GM19351 (cell line): ENCODE measurements around the gene MESP2.
"Not testable (repeated sequence)": the region's sequence is repeated elsewhere in the genome, so short reads cannot be mapped to it uniquely, and the experiment has no call there.

Experiments
- ATAC-seq: cut with Tn5 transposase; IDR thresholded peaks from one replicate; pipeline ENCODE4 v1.9.1; 2021; ENCODE audit warnings: mild to moderate bottlenecking, moderate library complexity; ENCODE audit not compliant: unreplicated experiment

The MESP2 gene

DNA sequence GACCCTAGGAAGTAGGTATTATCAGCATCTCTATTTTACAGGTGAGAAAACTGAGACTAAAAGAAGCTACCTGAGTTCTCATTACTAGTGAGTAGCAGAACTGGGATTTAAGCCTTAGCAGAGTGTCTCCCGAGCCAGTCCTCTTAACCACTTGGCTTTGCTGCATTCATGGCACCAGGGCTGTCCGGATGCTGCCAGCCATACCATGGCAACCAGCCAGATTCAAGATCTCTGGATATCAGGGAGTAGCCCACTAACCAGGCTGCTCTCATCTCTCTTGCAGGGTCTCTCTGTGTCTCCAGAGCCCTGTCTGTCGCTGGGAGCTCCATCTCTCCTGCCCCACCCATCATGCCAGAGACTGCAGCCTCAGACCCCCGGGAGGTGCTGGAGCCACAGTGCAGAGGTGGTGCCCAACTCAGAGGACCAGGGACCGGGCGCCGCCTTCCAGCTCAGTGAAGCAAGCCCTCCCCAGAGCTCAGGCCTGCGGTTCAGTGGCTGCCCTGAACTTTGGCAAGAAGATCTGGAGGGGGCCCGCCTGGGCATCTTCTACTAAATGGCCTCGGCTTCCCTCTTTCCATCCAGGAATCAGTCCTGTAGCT, 1.7 kb downstream of the MESP2 start:
- no peak for ATAC-seq

DNA sequence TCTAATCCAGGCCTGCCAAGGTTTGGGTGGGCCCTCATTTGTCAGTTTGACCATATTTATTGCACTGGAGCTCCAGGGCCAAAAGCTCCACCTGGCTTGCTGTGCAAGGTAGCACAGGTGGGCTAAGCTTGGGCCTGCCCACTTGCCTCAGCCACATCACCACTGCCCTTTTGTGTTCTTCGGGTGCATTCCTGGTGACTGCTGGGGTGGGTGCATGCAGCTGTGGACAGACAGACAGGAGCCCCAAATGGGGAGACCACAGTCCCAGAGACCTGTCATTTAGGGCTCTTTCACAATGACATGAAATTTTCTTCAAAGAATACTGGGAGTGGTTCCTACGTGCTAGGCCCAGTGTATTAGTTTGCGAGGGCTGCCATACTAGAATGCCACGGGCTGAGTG, 2.7 kb downstream of the MESP2 start:
- no peak for ATAC-seq

DNA sequence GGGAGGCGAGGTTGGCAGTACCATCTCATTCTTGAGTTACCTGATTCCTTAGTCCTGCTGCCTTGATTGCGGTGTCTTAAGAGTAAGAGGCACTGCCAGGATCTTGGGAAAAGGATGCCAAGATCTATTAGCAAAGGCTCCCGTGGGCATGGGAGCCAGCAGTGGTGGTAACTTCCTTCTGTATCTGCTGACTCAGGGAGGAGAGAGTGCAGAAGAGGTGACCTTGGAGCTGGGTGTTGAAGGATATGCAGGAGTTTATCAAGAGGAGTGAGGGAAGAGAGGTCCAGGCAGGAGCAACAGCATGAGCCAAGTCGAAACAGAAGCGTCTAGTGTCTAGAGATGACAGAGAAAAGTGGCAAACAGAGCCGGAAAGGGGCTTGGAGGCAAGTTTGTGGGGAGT, 4.5 kb downstream of the MESP2 start:
- ATAC-seq, result no peak

DNA sequence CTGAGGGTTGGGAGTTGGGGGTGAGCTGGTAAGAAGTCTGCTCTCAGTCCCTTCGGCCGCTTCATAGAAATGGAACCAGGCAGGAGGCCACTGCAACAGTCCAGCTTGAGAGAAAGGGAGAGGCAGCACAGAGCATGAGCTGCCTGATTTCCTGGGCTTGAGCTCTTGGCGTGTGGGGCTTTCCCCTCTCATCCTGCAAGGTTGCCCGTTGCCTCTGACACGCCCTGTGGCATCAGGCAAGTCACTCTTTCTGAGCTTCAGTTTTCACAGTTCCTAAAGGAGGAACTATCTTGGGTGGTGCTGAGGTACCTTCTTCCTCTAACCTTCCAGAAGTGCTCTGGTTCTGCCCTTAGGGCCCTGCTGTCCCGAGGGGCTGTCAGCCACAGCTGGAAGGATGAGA, 4.9 kb downstream of the MESP2 start:
- no peak for ATAC-seq

DNA sequence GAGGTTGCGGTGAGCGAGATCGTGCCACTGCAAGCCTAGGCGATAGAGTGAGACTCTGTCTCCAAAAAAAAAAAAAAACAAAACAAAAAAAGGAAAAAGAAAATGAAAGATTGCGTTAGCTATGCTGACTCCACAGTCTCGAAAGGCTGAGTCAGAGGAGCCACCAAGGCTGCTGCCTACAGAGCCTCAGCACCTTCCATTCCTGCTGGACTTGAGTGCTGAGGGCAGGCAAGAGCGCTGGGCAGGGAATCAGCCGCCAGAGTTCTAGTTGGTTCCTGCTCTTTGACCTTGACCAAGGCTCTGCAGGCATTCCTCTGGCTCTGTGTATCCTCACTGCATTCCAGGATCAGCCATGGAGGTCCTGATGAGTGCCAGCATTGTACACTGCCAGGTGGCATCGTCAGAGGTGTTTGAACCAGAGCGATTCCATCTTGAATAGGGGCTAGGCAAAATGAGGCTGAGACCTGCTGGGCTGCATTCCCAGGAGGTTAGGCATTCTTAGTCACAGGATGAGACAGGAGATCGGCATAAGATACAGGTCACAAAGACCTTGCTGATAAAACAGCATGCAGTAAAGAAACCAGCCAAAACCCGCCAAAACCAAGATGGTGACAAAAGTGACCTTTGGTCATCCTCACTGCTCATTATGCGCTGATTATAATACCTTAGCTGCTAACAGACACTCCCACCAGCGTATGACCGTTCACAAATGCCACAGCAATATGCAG, 5.9 kb downstream of the MESP2 start:
- no peak for ATAC-seq

DNA sequence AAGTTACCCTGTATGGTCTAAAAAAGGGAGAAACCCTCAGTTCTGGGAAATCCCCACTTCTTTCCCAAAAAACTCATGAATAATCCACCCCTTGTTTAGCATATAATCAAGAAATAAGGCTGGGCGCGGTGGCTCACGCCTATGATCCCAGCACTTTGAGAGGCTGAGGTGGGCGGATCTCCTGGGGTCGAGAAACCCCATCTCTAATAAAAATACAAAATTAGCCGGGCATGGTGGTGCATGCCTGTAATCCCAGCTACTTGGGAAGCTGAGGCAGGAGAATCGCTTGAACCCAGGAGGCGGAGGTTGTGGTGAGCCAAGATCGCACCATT, 6.5 kb downstream of the MESP2 start:
- ATAC-seq, result not testable (repeated sequence)

DNA sequence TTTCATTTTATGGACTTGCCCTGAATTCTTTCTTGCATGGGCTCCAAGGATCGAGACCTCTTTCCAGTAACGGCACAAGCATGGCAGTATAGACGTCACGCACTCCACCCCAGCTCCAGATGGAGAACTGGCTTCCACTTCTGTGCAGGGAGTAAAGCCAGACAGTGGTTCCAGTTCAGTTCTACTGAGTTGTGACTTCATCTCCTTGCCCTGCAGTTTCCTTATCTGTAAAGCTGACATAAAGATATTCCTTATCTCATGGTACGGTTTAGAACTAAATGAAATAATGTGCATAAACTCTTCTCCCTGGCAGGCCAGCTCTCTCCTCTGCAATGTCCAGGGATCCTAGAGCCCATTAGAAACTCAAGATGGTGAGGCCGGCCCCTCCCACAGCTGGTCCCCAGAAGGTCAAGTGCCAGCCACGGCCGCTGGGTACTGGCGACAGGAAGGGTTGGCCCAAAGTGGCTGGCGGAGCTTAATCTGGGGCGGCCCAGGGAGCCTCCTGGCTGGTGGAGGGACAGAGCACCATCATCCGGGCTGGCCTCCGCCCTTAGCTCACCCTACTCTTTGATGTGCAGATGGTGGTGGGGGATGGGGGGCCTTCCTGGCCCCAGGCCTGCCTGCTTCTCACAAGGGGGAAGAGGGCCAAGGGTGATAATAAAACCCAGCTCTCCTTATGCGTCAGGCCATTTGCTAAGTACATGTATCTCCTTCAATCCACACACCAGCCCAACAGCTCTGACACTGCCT, 7.2 kb downstream of the MESP2 start:
- ATAC-seq, result no peak

DNA sequence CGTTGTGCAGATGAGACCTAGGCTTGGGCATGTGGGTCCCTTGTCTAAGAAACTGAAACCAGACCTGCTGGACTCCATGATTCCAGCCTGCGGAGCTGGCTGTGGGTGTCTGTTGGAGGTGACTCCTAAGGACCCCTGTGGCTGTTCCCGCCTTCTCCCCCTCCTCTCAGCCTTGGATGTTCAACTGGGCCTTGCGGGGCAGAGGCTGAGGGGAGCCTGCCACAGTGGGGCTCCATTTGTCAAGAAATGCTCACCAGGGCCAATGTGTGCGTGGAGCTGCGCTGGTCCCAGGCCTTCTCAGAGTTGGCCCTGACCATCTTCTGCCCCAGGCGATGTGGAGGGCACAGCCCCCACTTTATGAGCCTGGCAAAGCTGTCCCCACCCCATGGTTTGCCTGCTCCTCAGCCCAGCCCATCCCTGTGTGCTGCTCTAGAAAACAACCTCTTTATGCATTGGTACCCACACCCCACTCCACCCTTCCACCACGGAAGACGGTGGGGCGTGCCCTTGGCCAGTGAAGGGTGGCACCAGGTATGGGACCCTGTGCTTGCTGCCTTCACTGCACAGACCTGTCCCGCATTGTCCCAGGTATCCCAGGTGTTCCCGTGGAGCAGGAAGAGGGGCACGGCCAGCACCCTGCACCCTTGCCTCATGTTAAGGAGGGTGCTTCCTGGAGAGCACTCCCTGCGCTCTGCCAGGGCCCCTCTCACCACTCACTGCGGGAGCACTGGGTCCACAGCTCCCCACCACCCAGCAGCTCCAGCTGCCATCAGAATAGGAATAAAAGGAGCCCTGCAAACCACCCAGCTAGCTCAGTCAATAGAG, 7.9 kb downstream of the MESP2 start:
- ATAC-seq, result no peak

DNA sequence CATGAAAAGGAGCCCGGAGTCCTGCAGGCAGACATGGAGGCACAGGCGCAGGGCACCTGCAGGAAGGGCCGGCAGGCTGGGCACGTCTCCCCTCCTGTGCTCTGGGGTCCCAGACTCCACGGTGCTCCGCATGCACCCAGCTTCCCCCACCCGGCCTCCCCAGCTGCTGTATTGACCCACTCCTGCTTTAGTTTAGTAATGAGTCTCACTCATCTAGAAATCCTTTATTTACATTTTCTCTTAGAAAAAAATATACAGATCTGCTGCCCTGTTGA, 8.5 kb downstream of the MESP2 start:
- ATAC-seq, result no peak

DNA sequence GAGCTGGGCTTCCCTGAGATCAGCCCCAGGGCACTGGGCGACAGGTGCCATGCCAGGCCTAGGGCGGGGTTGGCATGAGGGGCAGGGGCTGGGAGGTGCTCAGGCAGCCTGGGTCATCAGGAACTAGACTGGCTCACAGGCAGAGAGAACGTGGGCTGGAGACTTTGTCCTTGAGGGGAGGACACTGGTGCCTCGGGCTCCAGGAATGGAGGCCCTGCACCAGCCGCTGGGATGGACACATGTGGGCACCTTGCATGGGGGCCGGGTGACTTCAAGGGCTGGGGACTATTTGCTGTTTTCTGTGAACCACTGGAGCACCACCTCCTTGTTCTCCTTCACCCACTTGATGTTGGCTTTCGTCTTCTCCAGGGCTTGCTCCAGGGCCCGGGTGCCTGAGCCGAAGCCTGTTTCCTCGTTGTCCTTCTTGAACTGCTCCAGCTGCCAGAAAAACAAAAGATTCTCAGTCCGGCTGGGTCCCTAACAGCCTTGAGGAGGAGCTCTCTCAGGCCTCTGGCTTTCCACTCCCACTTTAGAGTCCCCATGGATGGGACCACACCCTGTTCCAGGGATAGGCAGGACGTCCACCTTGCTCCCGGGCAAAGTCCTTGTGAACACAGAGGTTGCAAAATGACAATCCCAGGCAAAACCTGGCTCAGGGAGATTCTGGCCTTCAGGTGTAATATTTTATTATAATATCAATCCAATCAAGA, 9.1 kb downstream of the MESP2 start:
- ATAC-seq, result no peak

DNA sequence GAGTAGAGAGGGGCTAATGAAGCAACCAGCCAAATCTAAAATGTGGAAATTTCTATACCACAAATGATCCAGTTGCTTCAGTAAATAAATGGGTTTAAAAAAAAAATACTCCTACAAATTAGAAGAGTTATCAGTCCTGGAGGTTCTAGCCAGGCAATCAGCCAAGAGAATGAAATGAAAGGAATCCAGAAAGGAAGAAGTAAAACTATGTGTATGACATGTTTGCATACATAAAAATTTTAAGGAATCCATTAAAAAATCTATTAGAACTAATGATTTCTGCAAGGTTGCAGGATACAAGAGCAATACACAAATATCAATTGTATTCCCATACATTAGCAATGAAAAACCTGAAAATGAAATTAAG, 9.6 kb downstream of the MESP2 start:
- no peak for ATAC-seq

DNA sequence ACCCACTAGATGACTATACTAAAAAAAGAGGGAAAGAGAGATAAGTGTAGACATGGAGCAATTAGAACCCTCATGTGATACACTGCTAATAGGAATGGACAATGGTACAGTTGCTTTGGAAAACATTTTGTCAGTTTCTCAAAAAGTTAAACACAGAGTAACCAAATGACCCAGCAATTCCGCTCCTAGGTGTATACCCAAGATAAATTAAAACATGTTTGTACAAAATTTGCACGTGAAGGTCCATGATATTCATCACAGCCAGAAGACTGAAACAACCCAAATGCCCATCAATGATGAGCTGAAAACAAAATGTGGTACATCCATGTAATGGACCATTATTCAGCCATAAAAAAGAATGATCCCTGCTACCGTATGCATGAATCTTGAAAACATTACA, 11.8 kb downstream of the MESP2 start:
- no peak for ATAC-seq

DNA sequence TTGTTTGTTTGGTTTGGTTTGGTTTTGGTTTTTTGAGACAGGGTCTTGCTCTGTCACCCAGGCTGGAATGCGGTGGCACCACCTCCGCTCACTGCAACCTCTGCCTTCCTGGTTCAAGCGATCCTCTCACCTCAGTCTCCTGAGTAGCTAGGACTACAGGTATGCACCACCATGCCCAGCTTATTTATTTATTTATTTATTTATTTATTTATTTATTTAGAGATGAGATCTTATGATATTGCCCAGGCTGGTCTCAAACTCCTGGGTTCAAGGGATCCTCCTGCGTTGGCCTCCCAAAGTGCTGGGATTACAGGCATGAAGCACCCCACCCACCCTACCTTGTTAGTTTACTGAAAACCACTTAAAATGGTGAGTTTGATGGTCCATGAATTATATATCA, 12.5 kb downstream of the MESP2 start:
- not testable (repeated sequence) for ATAC-seq

DNA sequence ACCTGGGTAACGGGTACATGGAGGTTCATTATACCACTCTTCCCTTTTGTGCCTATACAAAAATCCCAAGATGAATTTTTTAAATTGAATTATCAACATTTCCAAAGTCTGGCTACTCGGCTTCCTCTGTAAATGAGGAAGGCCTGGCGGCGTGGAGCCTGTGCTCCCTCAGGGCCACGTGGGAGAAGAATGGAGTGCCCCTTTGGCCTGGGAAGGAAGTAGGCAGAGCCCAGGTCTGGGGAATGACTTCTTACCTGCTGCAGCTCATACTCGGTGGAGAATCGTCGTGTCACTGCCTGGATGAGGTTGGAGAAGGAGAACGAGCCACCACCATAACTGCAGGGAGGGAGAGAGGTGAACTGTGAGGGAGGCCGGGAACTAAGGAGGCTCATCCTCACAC, 14.1 kb downstream of the MESP2 start:
- no peak for ATAC-seq

DNA sequence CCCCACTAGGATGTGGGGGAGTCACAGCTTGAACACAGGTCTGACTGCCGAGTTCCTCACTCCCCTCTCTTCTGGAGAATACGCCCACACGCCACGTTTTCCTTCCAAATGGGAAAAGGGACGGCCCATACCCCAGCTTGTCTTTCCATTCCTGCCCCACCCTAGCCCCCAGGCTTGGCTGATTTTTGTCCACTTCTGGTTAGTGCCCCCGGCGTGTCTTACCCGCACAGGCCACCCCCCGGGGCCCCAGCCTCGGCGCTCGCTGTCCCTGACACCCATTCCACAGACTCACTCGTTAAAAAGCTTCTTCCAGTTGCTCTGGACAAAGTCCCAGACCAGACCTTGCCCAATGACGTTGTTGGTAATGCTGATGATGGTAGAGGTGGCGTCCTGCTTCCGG, 14.5 kb downstream of the MESP2 start:
- ATAC-seq, result no peak

DNA sequence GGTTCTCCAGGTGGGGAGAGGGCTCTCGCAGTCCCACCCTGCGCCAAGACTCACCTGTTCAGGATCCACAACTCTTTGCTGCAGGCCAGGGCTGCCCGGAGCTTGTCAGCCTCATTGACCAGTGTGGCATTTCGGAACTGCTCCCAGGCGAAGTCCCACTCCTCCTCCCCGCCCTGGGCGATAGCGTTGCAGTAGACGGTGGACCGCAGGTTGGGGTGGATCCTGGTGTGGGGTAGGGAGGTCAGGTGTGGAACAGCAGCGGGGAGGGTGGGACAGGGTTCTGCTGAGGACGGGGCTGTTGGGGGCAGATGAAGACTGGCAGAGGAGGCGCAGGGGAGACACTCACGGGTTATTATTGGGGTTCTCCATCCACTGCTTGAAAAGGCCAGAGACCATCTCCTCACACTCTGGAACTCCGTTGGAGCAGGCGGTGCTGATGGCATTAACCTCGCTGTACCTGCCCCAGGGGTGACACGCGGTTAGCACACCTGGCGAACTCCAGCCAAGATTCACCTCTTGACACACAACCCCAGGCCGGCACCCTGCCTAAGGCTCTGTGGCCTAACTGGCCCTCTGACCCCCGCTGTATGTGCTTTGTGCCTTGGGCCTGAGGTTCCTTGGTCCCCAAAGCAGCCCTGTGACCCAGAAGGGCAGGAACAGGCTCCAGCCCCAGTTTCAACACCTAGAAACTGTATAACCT, 16.1 kb downstream of the MESP2 start:
- no peak for ATAC-seq

DNA sequence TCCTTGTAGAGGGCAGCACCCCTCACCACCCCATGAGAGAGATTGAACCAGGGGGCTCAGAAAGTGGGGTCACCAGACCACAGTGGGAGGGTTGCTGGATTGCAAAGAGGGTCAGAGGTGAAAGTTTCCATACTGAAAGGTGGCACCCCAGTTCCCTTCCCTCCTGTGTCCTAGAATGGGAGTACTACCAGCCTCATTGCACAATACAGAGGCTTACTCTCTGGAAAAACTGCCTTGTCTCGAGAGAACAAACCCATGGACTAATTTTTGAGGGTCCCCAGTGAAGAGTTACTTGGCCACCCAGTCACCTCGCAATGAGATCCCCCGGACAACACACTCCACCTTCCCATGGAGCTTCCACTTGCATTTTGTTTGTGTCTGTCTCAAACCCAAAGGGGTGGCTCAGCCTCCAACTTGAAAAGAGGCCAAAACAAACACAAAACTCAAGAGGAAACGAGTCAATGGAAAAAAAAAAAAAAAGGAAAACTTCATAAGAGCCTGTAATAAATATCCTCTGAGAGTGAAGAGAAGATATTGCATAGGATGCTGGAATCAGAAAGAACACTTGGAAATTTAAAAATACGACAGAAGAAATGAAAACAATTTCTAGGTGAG, 18.6 kb downstream of the MESP2 start:
- ATAC-seq, result no peak

DNA sequence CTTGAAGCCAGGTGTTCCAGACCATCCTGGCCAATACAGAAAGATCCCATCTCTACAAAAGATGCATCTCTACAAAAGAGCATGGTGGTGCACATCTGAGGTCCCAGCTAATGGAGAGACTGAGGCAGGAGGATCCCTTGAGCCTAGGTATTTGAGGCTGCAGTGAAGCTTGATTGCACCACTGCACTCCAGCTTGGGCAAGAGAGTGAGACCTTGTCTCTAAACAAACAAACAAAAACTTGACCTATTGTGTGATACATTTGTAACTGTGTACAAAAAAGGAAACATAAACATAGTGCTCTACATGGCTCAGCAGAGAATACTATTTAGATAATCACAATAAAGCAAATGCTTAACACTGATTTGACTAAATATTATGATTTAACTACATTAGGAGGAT, 19.9 kb downstream of the MESP2 start:
- ATAC-seq, result no peak

DNA sequence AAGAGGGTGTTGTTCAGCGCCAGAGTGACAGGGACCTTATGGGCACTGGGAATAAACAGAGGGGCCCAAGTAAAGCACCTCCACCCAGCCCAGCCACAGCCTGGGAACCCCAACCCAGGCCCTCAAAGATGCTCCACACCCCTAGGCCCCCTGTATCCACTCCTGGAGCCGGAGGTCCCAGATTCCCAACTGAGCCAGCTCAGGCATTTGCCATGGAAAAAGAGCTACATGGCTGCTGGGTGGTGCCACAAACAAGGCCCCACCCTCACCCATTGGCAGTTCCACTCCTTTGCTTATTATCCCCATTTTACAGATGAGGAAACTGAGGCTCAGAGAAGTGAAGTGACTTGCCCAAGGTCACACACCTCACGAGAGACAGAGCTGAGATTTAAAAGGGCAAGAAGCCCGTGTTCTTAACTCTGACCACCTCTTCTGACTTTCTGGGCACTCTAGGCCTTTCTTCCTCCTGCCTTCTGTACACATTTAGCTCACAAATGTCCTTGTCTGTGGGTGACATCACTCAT, 21.6 kb downstream of the MESP2 start:
- ATAC-seq, result no peak
